Neural cell (in vitro differentiated cells): Measurements from ENCODE around the gene INPP5A. TPM values are rescaled to one million over a fixed set of nuclear protein-coding genes. Genes with fewer than 3 reads are reported as not detected.

Source experiments
- H2AFZ ChIP-seq: fragments of 200-600, 300-800 bp; sonication (generic), shearing (Covaris generic); 2 replicates; pipeline ENCODE4 v1.6.0; 2014; ENCODE audit warnings: low read depth, mild to moderate bottlenecking, antibody characterized with exemption, low read length, moderate library complexity
- H3F3A ChIP-seq: fragments of 200-600 bp; shearing (Covaris generic); 2 replicates; pipeline ENCODE4 v1.6.1; 2016; ENCODE audit warnings: mild to moderate bottlenecking, moderate library complexity, mixed read lengths, antibody characterized with exemption, low read length; ENCODE audit not compliant: insufficient read depth, poor library complexity, severe bottlenecking
- H3K27ac ChIP-seq: fragments of 200-600, 300-800 bp; sonication (generic), shearing (Covaris generic); 2 replicates; pipeline ENCODE4 v1.5.1; 2014; ENCODE audit warnings: mild to moderate bottlenecking, low read length, moderate library complexity
- H3K27me3 ChIP-seq: fragments of 300-800, 200-600 bp; sonication (generic), shearing (Covaris generic); 2 replicates; pipeline ENCODE4 v1.6.0; 2014; ENCODE audit warnings: mild to moderate bottlenecking, low read depth, low read length, moderate library complexity; ENCODE audit not compliant: insufficient read depth
- H3K36me3 ChIP-seq: fragments of 300-800, 200-600 bp; sonication (generic), shearing (Covaris generic); 2 replicates; pipeline ENCODE4 v1.5.1; 2014; ENCODE audit warnings: mild to moderate bottlenecking, antibody characterized with exemption, low read length, moderate library complexity; ENCODE audit not compliant: insufficient read depth
- H3K4me2 ChIP-seq: fragments of 300-800, 200-600 bp; sonication (generic), shearing (Covaris generic); 2 replicates; pipeline ENCODE4 v1.6.0; 2014; ENCODE audit warnings: mild to moderate bottlenecking, low read length
- H3K4me3 ChIP-seq: fragments of 300-800, 200-600 bp; sonication (generic), shearing (Covaris generic); 2 replicates; pipeline ENCODE4 v1.5.1; 2014; ENCODE audit warnings: mild to moderate bottlenecking, low read length, moderate library complexity
- H3K79me2 ChIP-seq: fragments of 200-600 bp; shearing (Covaris generic); replicated peaks from 2 replicates; pipeline ENCODE4 v1.6.0; 2014; ENCODE audit warnings: mild to moderate bottlenecking, low read length, moderate library complexity; ENCODE audit not compliant: insufficient read depth
- H3K9ac ChIP-seq: fragments of 300-800, 200-600 bp; sonication (generic), shearing (Covaris generic); 2 replicates; pipeline ENCODE4 v1.6.1; 2016; ENCODE audit warnings: mild to moderate bottlenecking, low read length, mixed read lengths
- H3K9me2 ChIP-seq: fragments of 200-600 bp; shearing (Covaris generic); 2 replicates; pipeline ENCODE4 v1.6.1; 2016; ENCODE audit warnings: mild to moderate bottlenecking, low read length, mixed read lengths; ENCODE audit not compliant: insufficient read depth
- H3K9me3 ChIP-seq: fragments of 200-600, 300-800 bp; sonication (generic), shearing (Covaris generic); 2 replicates; pipeline ENCODE4 v1.6.1; 2016; ENCODE audit warnings: mild to moderate bottlenecking, mixed run types, low read length, moderate library complexity, mixed read lengths
- H4K20me1 ChIP-seq: fragments of 200-600 bp; shearing (Covaris generic); 2 replicates; pipeline ENCODE4 v1.6.1; 2016; ENCODE audit warnings: mild to moderate bottlenecking, mixed run types; ENCODE audit not compliant: insufficient read depth
- EP300 ChIP-seq: fragments of 450-650 bp; conservative IDR thresholded peaks from 2 replicates; pipeline ENCODE4 v1.6.1; 2014; ENCODE audit warnings: antibody characterized with exemption, mild to moderate bottlenecking, moderate library complexity; ENCODE audit not compliant: poor library complexity, severe bottlenecking
- EZH2 ChIP-seq: fragments of 200-600, 300-800 bp; shearing (Covaris generic), sonication (generic); IDR thresholded peaks from 2 replicates; pipeline ENCODE4 v1.6.1; 2014; ENCODE audit warnings: antibody characterized with exemption, low read length, borderline replicate concordance, mild to moderate bottlenecking; ENCODE audit not compliant: insufficient read depth, poor library complexity, severe bottlenecking
- MXI1 ChIP-seq: fragments of 450-650 bp; conservative IDR thresholded peaks from 2 replicates; pipeline ENCODE4 v1.6.1; 2014; ENCODE audit warnings: antibody characterized with exemption, mild to moderate bottlenecking; ENCODE audit not compliant: poor library complexity, severe bottlenecking
- POLR2AphosphoS5 ChIP-seq: IDR thresholded peaks from 2 replicates; pipeline ENCODE4 v1.6.1; 2012
- RAD21 ChIP-seq: fragments of 450-650 bp; conservative IDR thresholded peaks from 2 replicates; pipeline ENCODE4 v1.6.1; 2014; ENCODE audit warnings: antibody characterized with exemption, mild to moderate bottlenecking, moderate library complexity
- SMC3 ChIP-seq: fragments of 450-650 bp; conservative IDR thresholded peaks from 2 replicates; pipeline ENCODE4 v1.6.1; 2014; ENCODE audit warnings: antibody characterized with exemption, mild to moderate bottlenecking, moderate library complexity; ENCODE audit not compliant: poor library complexity
- TAF1 ChIP-seq: IDR thresholded peaks from 2 replicates; pipeline ENCODE4 v1.6.1; 2012; ENCODE audit warnings: low read depth
- polyA plus RNA-seq: library from polyadenylated mRNA; depleted of rRNA; stranded (reverse); fragments of >200 nt; gene quantifications from 2 replicates; pipeline ENCODE4 v1.2.3, GENCODE V29; 2014
- TF ChIP-seq, protein P1 (sequence below): fragments of 450-650 bp; IDR thresholded peaks from 2 replicates; pipeline ENCODE4 v1.5.1; 2014; ENCODE audit warnings: antibody characterized with exemption, mild to moderate bottlenecking, moderate library complexity; ENCODE audit not compliant: poor library complexity, severe bottlenecking
- TF ChIP-seq, protein P2 (sequence below): IDR thresholded peaks from 2 replicates; pipeline ENCODE4 v1.6.1; 2012; ENCODE audit warnings: borderline replicate concordance

Gene INPP5A
- polyA plus RNA-seq, 1 donor from 2014 or later: 48.8 TPM

DNA sequence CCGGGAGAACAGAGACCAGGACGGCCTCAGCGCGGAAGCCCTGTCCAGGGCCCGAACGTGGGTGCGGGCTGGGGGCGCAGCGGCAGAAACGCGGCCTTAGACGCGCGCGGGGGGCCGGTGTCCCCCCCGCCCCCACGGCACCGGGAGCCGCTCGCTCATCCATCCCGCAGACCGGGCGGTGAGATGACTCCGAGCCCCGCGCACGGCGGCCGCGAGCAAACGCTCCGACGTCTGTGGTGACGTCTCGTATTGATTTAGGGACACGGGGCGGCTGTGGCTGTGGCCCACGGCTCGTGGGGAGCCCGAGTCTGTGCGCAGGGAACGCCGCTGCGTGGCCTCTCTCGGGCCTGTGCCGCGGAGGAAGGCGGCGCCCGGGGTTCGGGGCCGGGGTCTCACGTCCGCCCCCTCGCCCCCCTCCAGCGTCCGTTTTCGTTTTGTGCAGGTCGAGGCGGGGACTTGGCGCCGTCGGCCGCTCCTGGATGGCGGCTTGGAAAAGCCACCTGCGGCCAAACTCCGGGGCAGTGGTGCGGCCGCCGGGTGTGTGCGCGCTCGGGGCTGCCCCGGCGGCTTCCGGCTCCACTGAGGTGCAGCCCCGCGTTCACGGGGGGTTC lies 249.4 kb downstream of the INPP5A start:
- H3K27ac ChIP-seq: no peak overlapping the region
- H3K4me2 ChIP-seq: no peak overlapping the region
- TF ChIP-seq POLR2AphosphoS5 (peak; percentile 24), RAD21 (no peak), TAF1 (no peak), EZH2 (peak; percentile 92), EP300 (no peak), MXI1 (no peak), SMC3 (no peak)
- TF ChIP-seq, protein P1, sequence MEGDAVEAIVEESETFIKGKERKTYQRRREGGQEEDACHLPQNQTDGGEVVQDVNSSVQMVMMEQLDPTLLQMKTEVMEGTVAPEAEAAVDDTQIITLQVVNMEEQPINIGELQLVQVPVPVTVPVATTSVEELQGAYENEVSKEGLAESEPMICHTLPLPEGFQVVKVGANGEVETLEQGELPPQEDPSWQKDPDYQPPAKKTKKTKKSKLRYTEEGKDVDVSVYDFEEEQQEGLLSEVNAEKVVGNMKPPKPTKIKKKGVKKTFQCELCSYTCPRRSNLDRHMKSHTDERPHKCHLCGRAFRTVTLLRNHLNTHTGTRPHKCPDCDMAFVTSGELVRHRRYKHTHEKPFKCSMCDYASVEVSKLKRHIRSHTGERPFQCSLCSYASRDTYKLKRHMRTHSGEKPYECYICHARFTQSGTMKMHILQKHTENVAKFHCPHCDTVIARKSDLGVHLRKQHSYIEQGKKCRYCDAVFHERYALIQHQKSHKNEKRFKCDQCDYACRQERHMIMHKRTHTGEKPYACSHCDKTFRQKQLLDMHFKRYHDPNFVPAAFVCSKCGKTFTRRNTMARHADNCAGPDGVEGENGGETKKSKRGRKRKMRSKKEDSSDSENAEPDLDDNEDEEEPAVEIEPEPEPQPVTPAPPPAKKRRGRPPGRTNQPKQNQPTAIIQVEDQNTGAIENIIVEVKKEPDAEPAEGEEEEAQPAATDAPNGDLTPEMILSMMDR: no peak
- TF ChIP-seq, protein P2, sequence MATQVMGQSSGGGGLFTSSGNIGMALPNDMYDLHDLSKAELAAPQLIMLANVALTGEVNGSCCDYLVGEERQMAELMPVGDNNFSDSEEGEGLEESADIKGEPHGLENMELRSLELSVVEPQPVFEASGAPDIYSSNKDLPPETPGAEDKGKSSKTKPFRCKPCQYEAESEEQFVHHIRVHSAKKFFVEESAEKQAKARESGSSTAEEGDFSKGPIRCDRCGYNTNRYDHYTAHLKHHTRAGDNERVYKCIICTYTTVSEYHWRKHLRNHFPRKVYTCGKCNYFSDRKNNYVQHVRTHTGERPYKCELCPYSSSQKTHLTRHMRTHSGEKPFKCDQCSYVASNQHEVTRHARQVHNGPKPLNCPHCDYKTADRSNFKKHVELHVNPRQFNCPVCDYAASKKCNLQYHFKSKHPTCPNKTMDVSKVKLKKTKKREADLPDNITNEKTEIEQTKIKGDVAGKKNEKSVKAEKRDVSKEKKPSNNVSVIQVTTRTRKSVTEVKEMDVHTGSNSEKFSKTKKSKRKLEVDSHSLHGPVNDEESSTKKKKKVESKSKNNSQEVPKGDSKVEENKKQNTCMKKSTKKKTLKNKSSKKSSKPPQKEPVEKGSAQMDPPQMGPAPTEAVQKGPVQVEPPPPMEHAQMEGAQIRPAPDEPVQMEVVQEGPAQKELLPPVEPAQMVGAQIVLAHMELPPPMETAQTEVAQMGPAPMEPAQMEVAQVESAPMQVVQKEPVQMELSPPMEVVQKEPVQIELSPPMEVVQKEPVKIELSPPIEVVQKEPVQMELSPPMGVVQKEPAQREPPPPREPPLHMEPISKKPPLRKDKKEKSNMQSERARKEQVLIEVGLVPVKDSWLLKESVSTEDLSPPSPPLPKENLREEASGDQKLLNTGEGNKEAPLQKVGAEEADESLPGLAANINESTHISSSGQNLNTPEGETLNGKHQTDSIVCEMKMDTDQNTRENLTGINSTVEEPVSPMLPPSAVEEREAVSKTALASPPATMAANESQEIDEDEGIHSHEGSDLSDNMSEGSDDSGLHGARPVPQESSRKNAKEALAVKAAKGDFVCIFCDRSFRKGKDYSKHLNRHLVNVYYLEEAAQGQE: no peak
- no peaks in the 10 kb centered on the region for H3F3A ChIP-seq
- peaks cover 86% of the 10 kb centered on the region for H3K27me3 ChIP-seq
- no peaks in the 10 kb centered on the region for H3K9me3 ChIP-seq
- no peaks in the 10 kb centered on the region for H3K79me2 ChIP-seq
- peak overlapping the region; percentile 48 for H3K4me3 ChIP-seq
- no peaks in the 10 kb centered on the region for H3K36me3 ChIP-seq
- H4K20me1 ChIP-seq: no peaks in the 10 kb centered on the region
- no peak overlapping the region for H3K9ac ChIP-seq
- H3K9me2 ChIP-seq: no peaks in the 10 kb centered on the region
- no peak overlapping the region for H2AFZ ChIP-seq

DNA sequence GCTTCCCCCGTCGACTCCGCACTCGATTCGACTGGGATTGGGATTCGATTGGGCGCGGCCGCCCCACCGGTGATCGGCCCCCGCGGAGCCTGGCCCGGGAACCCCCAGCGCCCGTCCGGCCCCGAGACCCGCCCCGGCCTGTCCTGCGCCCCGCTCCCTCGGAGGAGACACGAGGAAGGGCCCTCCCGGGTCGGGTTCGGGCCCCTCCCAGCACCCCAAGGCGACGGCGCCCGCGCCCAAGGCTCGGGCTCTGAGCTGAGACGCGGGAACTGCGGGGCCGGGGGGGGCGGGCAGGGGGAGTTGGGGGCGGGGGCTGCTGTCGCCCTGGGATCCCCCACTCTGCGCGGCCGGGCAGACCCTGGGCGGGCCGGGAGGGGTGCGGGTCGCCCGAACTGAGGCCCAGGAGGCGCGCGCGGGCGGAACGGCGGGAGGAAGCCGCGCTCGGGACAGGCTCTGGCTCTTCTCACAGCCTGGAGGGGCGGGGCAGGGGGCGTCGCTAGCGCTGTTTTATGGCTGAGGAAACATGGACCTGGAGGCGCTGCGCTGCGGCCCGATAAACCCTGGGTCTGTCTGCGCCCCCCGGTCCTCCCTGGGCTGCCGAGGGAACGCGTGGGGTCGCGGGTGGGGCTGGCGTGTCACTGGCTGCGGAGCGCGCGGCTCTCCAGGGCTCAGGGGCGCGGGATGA lies 250.1 kb downstream of the INPP5A start:
- Histone ChIP-seq H3K27me3 (peaks cover 80% of the 10 kb centered on the region), H3K79me2 (no peaks in the 10 kb centered on the region), H3K9me2 (no peaks in the 10 kb centered on the region), H3K4me3 (peak overlapping the region; percentile 56), H4K20me1 (no peaks in the 10 kb centered on the region), H3K9ac (no peak overlapping the region), H3K4me2 (no peak overlapping the region), H3K9me3 (no peaks in the 10 kb centered on the region), H3K36me3 (no peaks in the 10 kb centered on the region), H3F3A (no peaks in the 10 kb centered on the region), H3K27ac (no peak overlapping the region), H2AFZ (no peak overlapping the region)
- TF ChIP-seq EZH2: peak; percentile 39
- TF ChIP-seq TAF1: no peak
